Stimulated activated CD4-positive, alpha-beta T cell treated with anti-CD3 and anti-CD28 coated beads, Interleukin-15, amount 100 ng/mL, for 24 hours (primary cell): ENCODE results near the gene SLC2A3.
A peak's percentile ranks its signal among the peaks of the same experiment; 100 is the strongest.
"Not testable (repeated sequence)": the region's sequence is repeated elsewhere in the genome, so short reads cannot be mapped to it uniquely, and the experiment has no call there.

Experiments
- DNase-seq: peaks from one replicate; pipeline ENCODE4 v3.0.0-alpha.2; 2020

SLC2A3 gene

GRCh38 chr12:7915661-7916403 lies 20.2 kb downstream of the SLC2A3 start:
- DNase-seq, result peak; percentile 58

GRCh38 chr12:7910106-7910505 lies 25.9 kb downstream of the SLC2A3 start:
- DNase-seq, result not testable (repeated sequence)

GRCh38 chr12:7907009-7907408 lies 29.0 kb downstream of the SLC2A3 start:
- peak; percentile 55 for DNase-seq

GRCh38 chr12:7906303-7906702 lies 29.7 kb downstream of the SLC2A3 start:
- not testable (repeated sequence) for DNase-seq

- not testable (repeated sequence) for DNase-seq
Measured at GRCh38 chr12:7905600-7906125, 30.3 kb downstream of the SLC2A3 start.

GRCh38 chr12:7905071-7905470 lies 30.9 kb downstream of the SLC2A3 start:
- no peak for DNase-seq

GRCh38 chr12:7902416-7902815 lies 33.6 kb downstream of the SLC2A3 start:
- not testable (repeated sequence) for DNase-seq

- DNase-seq, result no peak
Measured at GRCh38 chr12:7899755-7900154, 36.2 kb downstream of the SLC2A3 start.

- not testable (repeated sequence) for DNase-seq
Measured at GRCh38 chr12:7896726-7897125, 39.3 kb downstream of the SLC2A3 start.

GRCh38 chr12:7892186-7892980 lies 43.6 kb downstream of the SLC2A3 start:
- DNase-seq, result no peak

- no peak for DNase-seq
Measured at GRCh38 chr12:7884689-7885088, 51.3 kb downstream of the SLC2A3 start.

GRCh38 chr12:7881736-7882120 lies 54.3 kb downstream of the SLC2A3 start:
- DNase-seq, result not testable (repeated sequence)

GRCh38 chr12:7880952-7881735 lies 54.8 kb downstream of the SLC2A3 start:
- not testable (repeated sequence) for DNase-seq

- DNase-seq, result no peak
Measured at GRCh38 chr12:7879246-7879645, 56.7 kb downstream of the SLC2A3 start.

- DNase-seq, result no peak
Measured at GRCh38 chr12:7877420-7877819, 58.6 kb downstream of the SLC2A3 start.

GRCh38 chr12:7872566-7873319 lies 63.2 kb downstream of the SLC2A3 start, which contains the start of gene SLC2A14:
Gene SLC2A14 (minus strand): TSS chr12:7872915. CDS start chr12:7869880, 3,035 bp downstream.
- DNase-seq, result peak; percentile 20

- DNase-seq, result no peak
Measured at GRCh38 chr12:7870335-7870734, 65.7 kb downstream of the SLC2A3 start.
